Measurements from ENCODE around the gene SQOR.
"Not testable (repeated sequence)": the region's sequence is repeated elsewhere in the genome, so short reads cannot be mapped to it uniquely, and the experiment has no call there.

Gene SQOR

GRCh38 chr15:45648521-45649200 lies 13.8 kb downstream of the SQOR start:
- H2BK12ac ChIP-seq (ENCODE audit: low read length): no peak overlapping the region
- no peak overlapping the region for H3K4me3 ChIP-seq (ENCODE audit: low read length in 2 of 2)
- no peak overlapping the region for H4K91ac ChIP-seq (ENCODE audit: low read depth, low read length, poor library complexity)
- H3K14ac ChIP-seq (ENCODE audit: low read length): no peak overlapping the region
- no peak overlapping the region for H3K27ac ChIP-seq (replicated peaks; ENCODE audit: low read length)
- no peak for DNase-seq (ENCODE audit: low spot score)
- H4K8ac ChIP-seq (ENCODE audit: low read depth, low read length): no peak overlapping the region
- H3K23ac ChIP-seq (ENCODE audit: low read depth, low read length, poor library complexity): no peak overlapping the region
- no peak overlapping the region for H3K4me2 ChIP-seq (ENCODE audit: insufficient read depth, low read length, poor library complexity, severe bottlenecking)
- H3K27me3 ChIP-seq (ENCODE audit: control insufficient read depth in 3 of 3, insufficient read depth in 3 of 3, low read depth in 1 of 3, low read length in 3 of 3): no peaks in the 10 kb centered on the region
- H3K9ac ChIP-seq (ENCODE audit: low read depth, low read length, poor library complexity): no peak overlapping the region
- no peak overlapping the region for H3K18ac ChIP-seq (ENCODE audit: low read length)
- WGBS, 2 donors (ENCODE audit: extremely low coverage in 2 of 2, insufficient read length in 2 of 2, insufficient replicate concordance in 1 of 2): no CpG with 5 or more reads among the region's 4 CpGs
- peaks cover 0 to 2% of the 10 kb centered on the region in 2 donors for H3K4me1 ChIP-seq (ENCODE audit: control insufficient read depth in 2 of 2, insufficient read depth in 1 of 2, low read depth in 1 of 2, low read length in 2 of 2)
- no peak overlapping the region for H2BK5ac ChIP-seq (ENCODE audit: low read length)
- no peak overlapping the region for H3K4ac ChIP-seq (ENCODE audit: low read length)
- no peaks in the 10 kb centered on the region for H3K36me3 ChIP-seq (replicated peaks in 1 of 2; ENCODE audit: control insufficient read depth in 2 of 2, insufficient read depth in 2 of 2, low read length in 2 of 2)
- no peaks in the 10 kb centered on the region for H3K79me1 ChIP-seq (ENCODE audit: low read depth, low read length)
- H3K9me3 ChIP-seq (replicated peaks in 1 of 2; ENCODE audit: control insufficient read depth in 2 of 2, insufficient read depth in 1 of 2, low read depth in 1 of 2, low read length in 2 of 2): no peaks in the 10 kb centered on the region
- H2AK5ac ChIP-seq (ENCODE audit: low read depth, low read length): no peak overlapping the region
- no peak overlapping the region for H2BK15ac ChIP-seq (ENCODE audit: low read length)
- H2AFZ ChIP-seq (ENCODE audit: low read length): no peak overlapping the region
- no peak overlapping the region for H2BK120ac ChIP-seq (ENCODE audit: low read depth, low read length)

DNA sequence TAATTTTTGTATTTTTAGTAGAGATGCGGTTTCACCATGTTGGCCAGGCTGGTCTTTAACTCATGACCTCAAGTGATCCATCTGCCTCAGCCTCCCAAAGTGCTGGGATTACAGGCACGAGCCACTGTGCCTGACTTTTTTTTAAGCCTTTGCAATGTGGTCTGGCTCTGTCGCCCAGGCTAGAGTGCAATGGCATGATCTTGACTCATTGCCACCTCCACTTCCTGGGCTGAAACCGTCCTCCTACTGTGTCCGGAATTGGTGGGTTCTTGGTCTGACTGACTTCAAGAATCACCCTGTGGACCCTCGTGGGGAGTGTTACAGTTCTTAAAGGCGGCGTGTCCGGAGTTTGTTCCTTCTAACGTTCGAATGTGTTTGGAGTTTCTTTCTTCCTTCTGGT lies 15.2 kb downstream of the SQOR start:
- not testable (repeated sequence) for H2AK5ac ChIP-seq (ENCODE audit: low read depth, low read length); DNase-seq (ENCODE audit: low spot score); H4K91ac ChIP-seq (ENCODE audit: low read depth, low read length, poor library complexity); H3K14ac ChIP-seq (ENCODE audit: low read length); H2BK5ac ChIP-seq (ENCODE audit: low read length); H3K4me2 ChIP-seq (ENCODE audit: insufficient read depth, low read length, poor library complexity, severe bottlenecking); H2BK120ac ChIP-seq (ENCODE audit: low read depth, low read length); H3K27ac ChIP-seq (replicated peaks; ENCODE audit: low read length); H2AFZ ChIP-seq (ENCODE audit: low read length); H3K4me3 ChIP-seq (ENCODE audit: low read length in 2 of 2); H3K9ac ChIP-seq (ENCODE audit: low read depth, low read length, poor library complexity); H3K9me3 ChIP-seq (replicated peaks in 1 of 2; ENCODE audit: control insufficient read depth in 2 of 2, insufficient read depth in 1 of 2, low read depth in 1 of 2, low read length in 2 of 2); H2BK15ac ChIP-seq (ENCODE audit: low read length); H3K27me3 ChIP-seq (ENCODE audit: control insufficient read depth in 3 of 3, insufficient read depth in 3 of 3, low read depth in 1 of 3, low read length in 3 of 3); H3K79me1 ChIP-seq (ENCODE audit: low read depth, low read length); H3K23ac ChIP-seq (ENCODE audit: low read depth, low read length, poor library complexity); H4K8ac ChIP-seq (ENCODE audit: low read depth, low read length); H3K4ac ChIP-seq (ENCODE audit: low read length); H3K4me1 ChIP-seq (ENCODE audit: control insufficient read depth in 2 of 2, insufficient read depth in 1 of 2, low read depth in 1 of 2, low read length in 2 of 2); H2BK12ac ChIP-seq (ENCODE audit: low read length); H3K36me3 ChIP-seq (replicated peaks in 1 of 2; ENCODE audit: control insufficient read depth in 2 of 2, insufficient read depth in 2 of 2, low read length in 2 of 2); H3K18ac ChIP-seq (ENCODE audit: low read length)
- WGBS, 2 donors (ENCODE audit: extremely low coverage in 2 of 2, insufficient read length in 2 of 2, insufficient replicate concordance in 1 of 2): no CpG with 5 or more reads among the region's 11 CpGs

- Histone ChIP-seq H4K8ac (ENCODE audit: low read depth, low read length) (no peak overlapping the region), H2BK5ac (ENCODE audit: low read length) (no peak overlapping the region), H3K27ac (replicated peaks; ENCODE audit: low read length) (no peak overlapping the region), H2BK12ac (ENCODE audit: low read length) (no peak overlapping the region), H3K27me3 (ENCODE audit: control insufficient read depth in 3 of 3, insufficient read depth in 3 of 3, low read depth in 1 of 3, low read length in 3 of 3) (no peaks in the 10 kb centered on the region), H3K9me3 (replicated peaks in 1 of 2; ENCODE audit: control insufficient read depth in 2 of 2, insufficient read depth in 1 of 2, low read depth in 1 of 2, low read length in 2 of 2) (no peaks in the 10 kb centered on the region), H3K4me1 (ENCODE audit: control insufficient read depth in 2 of 2, insufficient read depth in 1 of 2, low read depth in 1 of 2, low read length in 2 of 2) (no peaks in the 10 kb centered on the region), H3K23ac (ENCODE audit: low read depth, low read length, poor library complexity) (no peak overlapping the region), H2AFZ (ENCODE audit: low read length) (no peak overlapping the region), H3K18ac (ENCODE audit: low read length) (no peak overlapping the region), H3K4ac (ENCODE audit: low read length) (no peak overlapping the region), H3K4me3 (ENCODE audit: low read length in 2 of 2) (no peak overlapping the region), H3K4me2 (ENCODE audit: insufficient read depth, low read length, poor library complexity, severe bottlenecking) (no peak overlapping the region), H3K14ac (ENCODE audit: low read length) (peak overlapping the region; percentile 71), H3K79me1 (ENCODE audit: low read depth, low read length) (no peaks in the 10 kb centered on the region), H4K91ac (ENCODE audit: low read depth, low read length, poor library complexity) (no peak overlapping the region), H2BK120ac (ENCODE audit: low read depth, low read length) (no peak overlapping the region), H3K36me3 (replicated peaks in 1 of 2; ENCODE audit: control insufficient read depth in 2 of 2, insufficient read depth in 2 of 2, low read length in 2 of 2) (no peaks in the 10 kb centered on the region), H2AK5ac (ENCODE audit: low read depth, low read length) (no peak overlapping the region), H2BK15ac (ENCODE audit: low read length) (no peak overlapping the region), H3K9ac (ENCODE audit: low read depth, low read length, poor library complexity) (no peak overlapping the region)
- DNase-seq (ENCODE audit: low spot score): no peak
- WGBS, 2 donors (ENCODE audit: extremely low coverage in 2 of 2, insufficient read length in 2 of 2, insufficient replicate concordance in 1 of 2): no CpG with 5 or more reads among the region's 35 CpGs
Observed at GRCh38 chr15:45650889-45651525, 16.2 kb downstream of the SQOR start.

- no peak overlapping the region for H3K18ac ChIP-seq (ENCODE audit: low read length)
- no peaks in the 10 kb centered on the region for H3K79me1 ChIP-seq (ENCODE audit: low read depth, low read length)
- WGBS, 2 donors (ENCODE audit: extremely low coverage in 2 of 2, insufficient read length in 2 of 2, insufficient replicate concordance in 1 of 2): no CpG with 5 or more reads among the region's 3 CpGs
- no peak overlapping the region for H2AK5ac ChIP-seq (ENCODE audit: low read depth, low read length)
- H3K4me3 ChIP-seq (ENCODE audit: low read length in 2 of 2): no peak overlapping the region
- H3K23ac ChIP-seq (ENCODE audit: low read depth, low read length, poor library complexity): no peak overlapping the region
- H3K4me2 ChIP-seq (ENCODE audit: insufficient read depth, low read length, poor library complexity, severe bottlenecking): no peak overlapping the region
- no peak overlapping the region for H4K91ac ChIP-seq (ENCODE audit: low read depth, low read length, poor library complexity)
- H2BK15ac ChIP-seq (ENCODE audit: low read length): no peak overlapping the region
- peaks cover 0 to 5% of the 10 kb centered on the region in 2 donors for H3K4me1 ChIP-seq (ENCODE audit: control insufficient read depth in 2 of 2, insufficient read depth in 1 of 2, low read depth in 1 of 2, low read length in 2 of 2)
- no peak overlapping the region for H2BK120ac ChIP-seq (ENCODE audit: low read depth, low read length)
- DNase-seq (ENCODE audit: low spot score): no peak
- no peak overlapping the region for H3K4ac ChIP-seq (ENCODE audit: low read length)
- H3K9ac ChIP-seq (ENCODE audit: low read depth, low read length, poor library complexity): no peak overlapping the region
- no peak overlapping the region for H2BK12ac ChIP-seq (ENCODE audit: low read length)
- no peaks in the 10 kb centered on the region for H3K9me3 ChIP-seq (replicated peaks in 1 of 2; ENCODE audit: control insufficient read depth in 2 of 2, insufficient read depth in 1 of 2, low read depth in 1 of 2, low read length in 2 of 2)
- H3K36me3 ChIP-seq (replicated peaks in 1 of 2; ENCODE audit: control insufficient read depth in 2 of 2, insufficient read depth in 2 of 2, low read length in 2 of 2): no peaks in the 10 kb centered on the region
- H2AFZ ChIP-seq (ENCODE audit: low read length): no peak overlapping the region
- H2BK5ac ChIP-seq (ENCODE audit: low read length): no peak overlapping the region
- H3K27me3 ChIP-seq (ENCODE audit: control insufficient read depth in 3 of 3, insufficient read depth in 3 of 3, low read depth in 1 of 3, low read length in 3 of 3): no peaks in the 10 kb centered on the region
- no peak overlapping the region for H4K8ac ChIP-seq (ENCODE audit: low read depth, low read length)
- H3K14ac ChIP-seq (ENCODE audit: low read length): no peak overlapping the region
- no peak overlapping the region for H3K27ac ChIP-seq (replicated peaks; ENCODE audit: low read length)
Observed at GRCh38 chr15:45653702-45654424, 19.0 kb downstream of the SQOR start.

Data from neuronal stem cell (in vitro differentiated cells).